GM12878 (cell line): ENCODE results near the gene LTB4R. TPM values are rescaled to one million over a fixed set of nuclear protein-coding genes. Genes with fewer than 3 reads are reported as not detected.

Experiments
- BCL11A ChIP-seq: IDR thresholded peaks from 2 replicates; pipeline ENCODE4 v1.6.1; 2011; ENCODE audit warnings: low read depth, low read length
- CREB1 ChIP-seq: IDR thresholded peaks from 2 replicates; pipeline ENCODE4 v1.6.1; 2012; ENCODE audit warnings: low read depth, mild to moderate bottlenecking, inconsistent platforms
- DPF2 ChIP-seq: fragments of 450-650 bp; IDR thresholded peaks from 2 replicates; pipeline ENCODE4 v1.6.1; 2017; ENCODE audit warnings: mild to moderate bottlenecking
- FOXK2 ChIP-seq: fragments of 450-650 bp; IDR thresholded peaks from 2 replicates; pipeline ENCODE4 v1.6.1; 2017; ENCODE audit warnings: mild to moderate bottlenecking, moderate library complexity
- FOXM1 ChIP-seq: IDR thresholded peaks from 2 replicates; pipeline ENCODE4 v1.6.1; 2012; ENCODE audit warnings: low read depth, mild to moderate bottlenecking, inconsistent platforms, low read length, moderate library complexity
- HDAC2 ChIP-seq: fragments of 200-600 bp; sonication (generic); IDR thresholded peaks from 2 replicates; pipeline ENCODE4 v1.6.1; 2017
- MAX ChIP-seq: IDR thresholded peaks from 2 replicates; pipeline ENCODE4 v1.6.1; 2012; ENCODE audit warnings: low read depth, low read length, improper control_type of control experiment
- MLLT1 ChIP-seq: fragments of 450-650 bp; IDR thresholded peaks from 2 replicates; pipeline ENCODE4 v1.6.1; 2016; ENCODE audit warnings: mild to moderate bottlenecking
- NFYA ChIP-seq: IDR thresholded peaks from 2 replicates; pipeline ENCODE4 v1.6.1; 2011; ENCODE audit warnings: low read depth, mild to moderate bottlenecking, low read length, improper control_type of control experiment, borderline replicate concordance
- NR2C2 ChIP-seq: IDR thresholded peaks from 2 replicates; pipeline ENCODE4 v1.6.1; 2011; ENCODE audit warnings: borderline replicate concordance, low read depth; ENCODE audit not compliant: control insufficient read depth, insufficient read length
- PML ChIP-seq: IDR thresholded peaks from 2 replicates; pipeline ENCODE4 v1.6.1; 2012; ENCODE audit warnings: low read length, inconsistent platforms
- POLR2AphosphoS5 ChIP-seq: IDR thresholded peaks from 2 replicates; pipeline ENCODE4 v1.6.1; 2011; ENCODE audit warnings: mild to moderate bottlenecking, low read length, inconsistent platforms
- RAD51 ChIP-seq: fragments of 450-650 bp; IDR thresholded peaks from 2 replicates; pipeline ENCODE4 v1.6.1; 2016; ENCODE audit warnings: moderate library complexity, mild to moderate bottlenecking, inconsistent platforms
- RUNX3 ChIP-seq: IDR thresholded peaks from 2 replicates; pipeline ENCODE4 v1.6.1; 2012; ENCODE audit warnings: low read length, inconsistent platforms
- SIX5 ChIP-seq: IDR thresholded peaks from 2 replicates; pipeline ENCODE4 v1.6.1; 2011; ENCODE audit warnings: mild to moderate bottlenecking, low read depth, low read length, moderate library complexity; ENCODE audit not compliant: severe bottlenecking
- SMAD1 ChIP-seq: fragments of 450-650 bp; IDR thresholded peaks from 2 replicates; pipeline ENCODE4 v1.6.1; 2018; ENCODE audit warnings: mild to moderate bottlenecking, low read depth; ENCODE audit not compliant: partially characterized antibody
- SMC3 ChIP-seq: IDR thresholded peaks from 2 replicates; pipeline ENCODE4 v1.6.1; 2011; ENCODE audit warnings: low read length, improper control_type of control experiment, borderline replicate concordance
- SP1 ChIP-seq: IDR thresholded peaks from one replicate; pipeline ENCODE4 v1.6.1; 2011; ENCODE audit warnings: low read depth, low read length
- SRF ChIP-seq, 2 experiments: IDR thresholded peaks; 2 replicates each; pipeline ENCODE4 v1.6.1; 2011; ENCODE audit warnings: low read depth in 2 of 2, low read length in 2 of 2, mild to moderate bottlenecking in 1 of 2, moderate library complexity in 1 of 2
- SUPT20H ChIP-seq: IDR thresholded peaks from 2 replicates; pipeline ENCODE4 v1.6.1; 2011; ENCODE audit warnings: low read depth, mild to moderate bottlenecking, low read length, moderate library complexity, borderline replicate concordance; ENCODE audit not compliant: control insufficient read depth
- TBL1XR1 ChIP-seq: IDR thresholded peaks from 2 replicates; pipeline ENCODE4 v1.6.1; 2012; ENCODE audit warnings: low read depth, low read length, improper control_type of control experiment
- TCF7 ChIP-seq: IDR thresholded peaks from 2 replicates; pipeline ENCODE4 v1.6.1; 2014; ENCODE audit warnings: antibody characterized with exemption, borderline replicate concordance
- USF1 ChIP-seq: IDR thresholded peaks from 2 replicates; pipeline ENCODE4 v1.6.1; 2011; ENCODE audit warnings: borderline replicate concordance, low read depth, mild to moderate bottlenecking, moderate library complexity, mixed read lengths, low read length; ENCODE audit not compliant: insufficient read depth; ENCODE audit errors: extremely low read length
- ZNF622 ChIP-seq: fragments of 450-650 bp; IDR thresholded peaks from 2 replicates; pipeline ENCODE4 v1.6.1; 2017; ENCODE audit warnings: mild to moderate bottlenecking, inconsistent platforms
- polyA plus RNA-seq, 11 experiments: library from polyadenylated mRNA; depleted of rRNA in 4 of 11; unstranded in 6 of 11; stranded (reverse) in 5 of 11; fragments of >200 nt; fragmentation: Nextera tagmentation in 4 of 11; fragmentation: Illumina TruSeq in 1 of 11; extraction: Ambion mirVana in 4 of 11; extraction: Trizol in 1 of 11; gene quantifications; 1 replicate in 1 of 11; 2 replicates in 10 of 11; pipeline versions ENCODE4 v1.2.1 to v1.2.3, GENCODE V29; 2011 to 2016; ENCODE audit warnings: inconsistent platforms in 2 of 11, missing spikeins in 2 of 11, low read depth in 1 of 11
- total RNA-seq, 4 experiments: library from RNA; depleted of rRNA in 3 of 4; stranded (reverse); fragments of >200 nt in 3 of 4; fragmentation: Illumina TruSeq in 1 of 4; extraction: Trizol in 1 of 4; gene quantifications; 2 replicates each; pipeline versions ENCODE4 v1.2.1 to v1.2.3, GENCODE V29; 2013 to 2021
- TF ChIP-seq, protein P1 (sequence below): fragments of 450-650 bp; formaldehyde crosslinking; IDR thresholded peaks from 2 replicates; pipeline ENCODE4 v1.4.0; 2022; ENCODE audit warnings: mild to moderate bottlenecking, moderate library complexity

The LTB4R gene
- total and polyA plus RNA-seq, 10 of the 15 experiments (the other 5 are each of a cell fraction or from before 2014, with no cell fraction given), result 1.2 to 14.0 (median 4.0) TPM

- TF ChIP-seq SMC3 (peak; percentile 99), SP1 (no peak), BCL11A (0 out of 2 replicates have a peak, but pooled peaks have one; percentile 41), TCF7 (no peak), ZNF622 (no peak), NFYA (no peak), MAX (peak; percentile 63), FOXK2 (peak; percentile 35), USF1 (no peak), SRF (IDR thresholded peaks at IDR 0.05; ENCODE audit: low read depth in 2 of 2, low read length in 2 of 2) (no peak), POLR2AphosphoS5 (no peak), SMAD1 (no peak), RAD51 (no peak), RUNX3 (peak; percentile 53), PML (no peak), CREB1 (peak; percentile 66; the same call in 1 of the 2 replicates), MLLT1 (no peak), SIX5 (no peak), DPF2 (peak; percentile 77), FOXM1 (peak; percentile 66), HDAC2 (no peak), TBL1XR1 (peak; percentile 71; the same call in 1 of the 2 replicates), NR2C2 (no peak), SUPT20H (no peak)
- TF ChIP-seq, protein P1, sequence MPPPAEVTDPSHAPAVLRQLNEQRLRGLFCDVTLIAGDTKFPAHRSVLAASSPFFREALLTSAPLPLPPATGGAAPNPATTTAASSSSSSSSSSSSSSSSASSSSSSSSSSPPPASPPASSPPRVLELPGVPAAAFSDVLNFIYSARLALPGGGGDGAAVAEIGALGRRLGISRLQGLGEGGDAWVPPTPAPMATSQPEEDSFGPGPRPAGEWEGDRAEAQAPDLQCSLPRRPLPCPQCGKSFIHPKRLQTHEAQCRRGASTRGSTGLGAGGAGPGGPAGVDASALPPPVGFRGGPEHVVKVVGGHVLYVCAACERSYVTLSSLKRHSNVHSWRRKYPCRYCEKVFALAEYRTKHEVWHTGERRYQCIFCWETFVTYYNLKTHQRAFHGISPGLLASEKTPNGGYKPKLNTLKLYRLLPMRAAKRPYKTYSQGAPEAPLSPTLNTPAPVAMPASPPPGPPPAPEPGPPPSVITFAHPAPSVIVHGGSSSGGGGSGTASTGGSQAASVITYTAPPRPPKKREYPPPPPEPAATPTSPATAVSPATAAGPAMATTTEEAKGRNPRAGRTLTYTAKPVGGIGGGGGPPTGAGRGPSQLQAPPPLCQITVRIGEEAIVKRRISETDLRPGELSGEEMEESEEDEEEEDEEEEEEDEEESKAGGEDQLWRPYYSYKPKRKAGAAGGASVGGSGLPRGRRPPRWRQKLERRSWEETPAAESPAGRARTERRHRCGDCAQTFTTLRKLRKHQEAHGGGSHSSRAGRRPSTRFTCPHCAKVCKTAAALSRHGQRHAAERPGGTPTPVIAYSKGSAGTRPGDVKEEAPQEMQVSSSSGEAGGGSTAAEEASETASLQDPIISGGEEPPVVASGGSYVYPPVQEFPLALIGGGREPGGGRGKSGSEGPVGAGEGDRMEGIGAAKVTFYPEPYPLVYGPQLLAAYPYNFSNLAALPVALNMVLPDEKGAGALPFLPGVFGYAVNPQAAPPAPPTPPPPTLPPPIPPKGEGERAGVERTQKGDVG (CRISPR knock-in tag), result no peak
Measured at GRCh38 chr14:24296341-24297157, 14.8 kb upstream of the LTB4R start (continued).
